ENCODE data around the gene PCDHB14. TPM values are rescaled to one million over a fixed set of nuclear protein-coding genes. Genes with fewer than 3 reads are reported as not detected.
"Not testable (repeated sequence)": the region's sequence is repeated elsewhere in the genome, so short reads cannot be mapped to it uniquely, and the experiment has no call there.

Gene PCDHB14
- total RNA-seq, 4 donors from 2014 or later: 1.8 to 3.8 (median 2.1) TPM

GRCh38 chr5:141192110-141192725, 30.9 kb upstream of the PCDHB14 start, which contains the start of gene PCDHB10:
PCDHB10 (plus strand) TSS chr5:141192353; CDS start chr5:141192553, 200 bp downstream.
- TF ChIP-seq CTCF (IDR thresholded peaks at IDR 0.05; ENCODE audit: low read depth): no peak

GRCh38 chr5:141196363-141196762, 26.8 kb upstream of the PCDHB14 start:
- TF ChIP-seq CTCF (IDR thresholded peaks at IDR 0.05; ENCODE audit: low read depth): no peak

GRCh38 chr5:141199359-141200235, 23.5 kb upstream of the PCDHB14 start, which contains the start of gene PCDHB11:
PCDHB11 (plus strand) TSS chr5:141199627; CDS start chr5:141199775, 148 bp downstream.
- no peak for TF ChIP-seq CTCF (IDR thresholded peaks at IDR 0.05; ENCODE audit: low read depth)

- no peak for TF ChIP-seq CTCF (IDR thresholded peaks at IDR 0.05; ENCODE audit: low read depth)
Observed at GRCh38 chr5:141208478-141208877, 14.7 kb upstream of the PCDHB14 start, which contains the start of gene PCDHB12. PCDHB12 (plus strand) TSS chr5:141208719; CDS start chr5:141208908, 189 bp downstream.

- not testable (repeated sequence) for TF ChIP-seq CTCF (IDR thresholded peaks at IDR 0.05; ENCODE audit: low read depth)
Observed at GRCh38 chr5:141213656-141214339, 9.3 kb upstream of the PCDHB14 start, which contains the start of gene PCDHB13. PCDHB13 (plus strand) TSS chr5:141213919; CDS start chr5:141214124, 205 bp downstream.

GRCh38 chr5:141234109-141234667, 11.0 kb downstream of the PCDHB14 start:
- no peak for TF ChIP-seq CTCF (IDR thresholded peaks at IDR 0.05; ENCODE audit: low read depth)
